Upper lobe of left lung (tissue), 6 donors: Measurements from ENCODE around the gene ROS1. TPM values are rescaled to one million over a fixed set of nuclear protein-coding genes. Genes with fewer than 3 reads are reported as not detected.

ENCODE experiments used
- ATAC-seq, 2 donors: fragments of 200-7000 bp; cut with Tn5 transposase; one replicate each; pipeline ENCODE4 v1.9.1; 2022; ENCODE audit warnings: mild to moderate bottlenecking in 2 of 2, moderate library complexity in 2 of 2; ENCODE audit not compliant: low FRiP score in 2 of 2
- DNase-seq, 2 donors: peaks; one replicate each; pipeline ENCODE4 v3.0.0-alpha.2; 2019 to 2020
- H3K27ac ChIP-seq, 4 donors: fragments of 200-600 bp; sonication (generic); one replicate each; pipeline ENCODE4 v1.5.1; 2016 to 2019
- H3K27me3 ChIP-seq, 4 donors: fragments of 200-600 bp; sonication (generic); one replicate each; pipeline ENCODE4 v1.5.1; 2017 to 2019
- H3K36me3 ChIP-seq, 4 donors: fragments of 200-600 bp; sonication (generic); one replicate each; pipeline ENCODE4 v1.5.1; 2016 to 2019
- H3K4me1 ChIP-seq, 4 donors: fragments of 200-600 bp; sonication (generic); one replicate each; pipeline ENCODE4 v1.5.1; 2018 to 2019
- H3K4me3 ChIP-seq, 4 donors: fragments of 200-600 bp; sonication (generic); one replicate each; pipeline ENCODE4 v1.5.1; 2017 to 2019; ENCODE audit warnings: mild to moderate bottlenecking in 2 of 4, moderate library complexity in 1 of 4
- H3K9me3 ChIP-seq, 4 donors: fragments of 200-600 bp; sonication (generic); one replicate each; pipeline ENCODE4 v1.5.1; 2018 to 2019
- CTCF ChIP-seq, 6 experiments: fragments of 450-650 bp in 4 of 6; fragments of 200-600 bp in 2 of 6; sonication (generic) in 2 of 6; IDR thresholded peaks; one replicate each; pipeline ENCODE4 v1.5.1; 2016 to 2019; ENCODE audit warnings: antibody characterized with exemption in 6 of 6
- EP300 ChIP-seq, 4 donors: sonication (generic); formaldehyde crosslinking; IDR thresholded peaks; one replicate each; pipeline ENCODE4 v1.5.1; 2017; ENCODE audit warnings: antibody characterized with exemption in 4 of 4, control low read depth in 2 of 4
- POLR2A ChIP-seq, 4 donors: fragments of 450-650 bp; IDR thresholded peaks; one replicate each; pipeline ENCODE4 v1.5.1; 2016 to 2017; ENCODE audit warnings: antibody characterized with exemption in 4 of 4, mild to moderate bottlenecking in 2 of 4
- POLR2AphosphoS5 ChIP-seq, 2 donors: sonication (generic); formaldehyde crosslinking; IDR thresholded peaks; one replicate each; pipeline ENCODE4 v1.5.1; 2017; ENCODE audit warnings: antibody characterized with exemption in 2 of 2
- WGBS, 2 donors: methylation state at CpG; one replicate each; pipeline ENCODE4 v1.1.5; 2017 to 2018; 5-methylcytosine and 5-hydroxymethylcytosine counted together
- total RNA-seq, 6 donors: library from RNA; depleted of rRNA in 4 of 6; stranded (reverse); fragments of >200 nt in 4 of 6; gene quantifications; one replicate each; pipeline versions ENCODE4 v1.1.0 to v1.2.1, GENCODE V29; 2016 to 2021
- donor health status: DM: no; HTN: no; CAD: no; lungs with moderate emphysema.
- donor health status: DM: no; HTN: yes; CAD: no; lungs with severe emphysema.

Gene ROS1
- total RNA-seq, 6 donors from 2014 or later, result 39.1 to 190 (median 114) TPM

DNA sequence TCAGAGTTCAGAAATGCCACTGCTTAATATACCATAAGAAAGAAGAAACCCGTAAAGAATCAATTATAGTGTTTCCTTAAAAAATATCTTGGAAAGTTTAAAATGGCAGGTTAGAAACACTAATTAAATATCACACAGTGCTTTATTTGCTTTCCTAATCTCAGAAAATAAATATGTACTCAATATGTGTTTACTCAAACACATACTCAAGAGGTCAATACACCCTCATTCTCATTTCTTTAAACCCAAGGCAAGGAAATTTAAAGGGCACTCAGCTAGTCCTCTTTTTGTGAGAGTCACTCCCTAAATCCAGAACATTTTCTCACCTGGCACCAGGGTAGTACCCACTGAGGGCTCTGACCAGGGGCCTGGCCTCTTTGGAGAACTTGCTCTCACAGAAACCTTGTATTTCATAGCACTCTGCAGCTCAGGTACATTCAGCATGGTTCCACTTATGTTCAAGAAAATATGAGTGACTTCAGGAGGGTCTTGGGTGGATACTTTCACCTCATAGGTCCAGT lies 38.2 kb downstream of the ROS1 start:
- Histone ChIP-seq H3K27me3 (no peaks in the 10 kb centered on the region), H3K4me3 (no peak overlapping the region), H3K36me3 (no peaks in the 10 kb centered on the region), H3K9me3 (no peaks in the 10 kb centered on the region), H3K27ac (no peak overlapping the region), H3K4me1 (peaks cover 0 to 15% (median 0%) of the 10 kb centered on the region in 4 donors)
- no peak for TF ChIP-seq EP300 (IDR thresholded peaks at IDR 0.05)
- TF ChIP-seq POLR2AphosphoS5 (IDR thresholded peaks at IDR 0.05), result no peak
- no peak for TF ChIP-seq CTCF (IDR thresholded peaks at IDR 0.05)
- no peak for TF ChIP-seq POLR2A (IDR thresholded peaks at IDR 0.05)
- 34 to 67% methylated on average over 1 of the region's 1 CpG for WGBS, 2 donors
- no peak for DNase-seq
- ATAC-seq, result peak in 1 of 2 donors; percentile 38

GRCh38 chr6:117384659-117385058 lies 41.1 kb downstream of the ROS1 start:
- Histone ChIP-seq H3K4me1 (peaks cover 0 to 15% (median 0%) of the 10 kb centered on the region in 4 donors), H3K27ac (no peak overlapping the region), H3K27me3 (no peaks in the 10 kb centered on the region), H3K4me3 (no peak overlapping the region), H3K9me3 (no peaks in the 10 kb centered on the region), H3K36me3 (no peaks in the 10 kb centered on the region)
- TF ChIP-seq CTCF (IDR thresholded peaks at IDR 0.05) (no peak), POLR2AphosphoS5 (IDR thresholded peaks at IDR 0.05) (no peak), EP300 (IDR thresholded peaks at IDR 0.05) (no peak), POLR2A (IDR thresholded peaks at IDR 0.05) (no peak)
- DNase-seq (no peak), ATAC-seq (no peak)
- 92 to 96% methylated on average over 2 of the region's 2 CpGs for WGBS, 2 donors

DNA sequence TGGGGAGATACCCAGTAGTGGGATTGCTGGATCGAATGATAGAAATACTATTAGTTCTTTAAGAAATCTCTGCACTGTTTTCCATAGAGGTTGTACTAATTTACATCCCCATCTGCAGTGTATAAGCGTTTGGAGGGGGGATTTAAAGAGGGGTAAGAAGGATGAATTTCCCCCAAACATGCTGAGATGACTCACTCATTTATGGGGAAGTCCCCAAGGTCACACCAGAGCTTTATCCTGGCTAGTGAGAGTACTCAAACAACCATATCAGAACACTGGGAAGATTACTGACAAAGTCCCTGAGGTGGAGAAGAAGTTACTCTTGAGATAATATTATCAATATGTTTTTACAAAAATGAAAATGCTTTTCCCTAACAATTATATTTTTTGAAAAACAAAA lies 44.0 kb downstream of the ROS1 start:
- H3K27me3 ChIP-seq, result no peaks in the 10 kb centered on the region
- H3K4me1 ChIP-seq, result no peaks in the 10 kb centered on the region
- ATAC-seq (no peak), DNase-seq (no peak)
- no peak for TF ChIP-seq EP300 (IDR thresholded peaks at IDR 0.05)
- no peak for TF ChIP-seq POLR2A (IDR thresholded peaks at IDR 0.05)
- TF ChIP-seq CTCF (IDR thresholded peaks at IDR 0.05), result no peak
- WGBS, 2 donors, result 72 to 75% methylated on average over 2 of the region's 2 CpGs
- no peaks in the 10 kb centered on the region for H3K36me3 ChIP-seq
- no peak overlapping the region for H3K4me3 ChIP-seq
- H3K27ac ChIP-seq, result no peak overlapping the region
- no peaks in the 10 kb centered on the region for H3K9me3 ChIP-seq

- WGBS, 2 donors, result 96 to 97% methylated on average over 2 of the region's 2 CpGs
- Histone ChIP-seq H3K36me3 (no peaks in the 10 kb centered on the region), H3K4me1 (no peaks in the 10 kb centered on the region), H3K4me3 (no peak overlapping the region), H3K27me3 (no peaks in the 10 kb centered on the region), H3K27ac (no peak overlapping the region), H3K9me3 (no peaks in the 10 kb centered on the region)
- no peak for DNase-seq
- TF ChIP-seq EP300 (IDR thresholded peaks at IDR 0.05), result no peak
- TF ChIP-seq POLR2AphosphoS5 (IDR thresholded peaks at IDR 0.05), result no peak
- TF ChIP-seq POLR2A (IDR thresholded peaks at IDR 0.05), result no peak
- no peak for TF ChIP-seq CTCF (IDR thresholded peaks at IDR 0.05)
- ATAC-seq, result no peak
Measured at GRCh38 chr6:117380298-117380697, 45.4 kb downstream of the ROS1 start.

GRCh38 chr6:117375446-117375845 lies 50.3 kb downstream of the ROS1 start:
- Histone ChIP-seq H3K4me3 (no peak overlapping the region), H3K36me3 (peaks cover 0 to 4% (median 0%) of the 10 kb centered on the region in 4 donors), H3K9me3 (no peaks in the 10 kb centered on the region), H3K27me3 (no peaks in the 10 kb centered on the region), H3K27ac (no peak overlapping the region), H3K4me1 (no peaks in the 10 kb centered on the region)
- TF ChIP-seq POLR2A (IDR thresholded peaks at IDR 0.05), result no peak
- no peak for TF ChIP-seq CTCF (IDR thresholded peaks at IDR 0.05)
- no peak for TF ChIP-seq POLR2AphosphoS5 (IDR thresholded peaks at IDR 0.05)
- TF ChIP-seq EP300 (IDR thresholded peaks at IDR 0.05), result no peak
- ATAC-seq (no peak), DNase-seq (no peak)
